Panc1 (cell line): ENCODE results near the gene AGBL1. TPM values are rescaled to one million over a fixed set of nuclear protein-coding genes. Genes with fewer than 3 reads are reported as not detected.

ENCODE experiments used
- ATAC-seq: fragments of 200-7000 bp; cut with Tn5 transposase; 2 replicates; pipeline ENCODE4 v1.9.1; 2020; ENCODE audit warnings: mild to moderate bottlenecking, moderate library complexity
- BruUV-seq: library from RNA; stranded (reverse); fragments of 400-500 nt; replicated peaks from 2 replicates; lab custom pipeline; 2021; lab: Mats Ljungman, UMichigan
- CTCF ChIA-PET: fragments of 300-600 bp; sonication (Branson Sonifier 250); formaldehyde crosslinking; loops from one replicate; lab custom pipeline; 2022; ENCODE audit warnings: antibody characterized with exemption; lab: Charles Lee
- POLR2A ChIA-PET: fragments of 300-600 bp; sonication (Branson Sonifier 250); formaldehyde crosslinking; loops from one replicate; lab custom pipeline; 2022; ENCODE audit warnings: antibody characterized with exemption; lab: Charles Lee
- DNase-seq: peaks from one replicate; pipeline ENCODE4 v3.0.0-alpha.2; 2010; ENCODE audit warnings: low read depth, low spot score
- H3K27ac ChIP-seq: 2 replicates; pipeline ENCODE4 v1.5.1; 2011; ENCODE audit warnings: mild to moderate bottlenecking, low read length, inconsistent platforms
- H3K27me3 ChIP-seq: fragments of 200-500 bp; sonication (Bioruptor generic); 2 replicates; pipeline ENCODE4 v1.6.0; 2014; ENCODE audit warnings: low read length, inconsistent platforms; ENCODE audit not compliant: control insufficient read depth, insufficient read depth
- H3K36me3 ChIP-seq: fragments of 200-500 bp; sonication (Bioruptor generic); 2 replicates; pipeline ENCODE4 v1.5.1; 2014; ENCODE audit warnings: inconsistent platforms, mild to moderate bottlenecking, low read length, moderate library complexity; ENCODE audit not compliant: control insufficient read depth, insufficient read depth
- H3K4me1 ChIP-seq: 2 replicates; pipeline ENCODE4 v1.5.1; 2011; ENCODE audit warnings: inconsistent platforms, mild to moderate bottlenecking, low read length, moderate library complexity; ENCODE audit not compliant: control insufficient read depth, insufficient read depth
- H3K4me3 ChIP-seq, 2 experiments: 2 replicates each; pipeline ENCODE4 v1.5.1; 2011 to 2012; ENCODE audit warnings: low read depth in 2 of 2, low read length in 2 of 2, mild to moderate bottlenecking in 2 of 2, inconsistent platforms in 1 of 2, moderate library complexity in 1 of 2
- H3K9me3 ChIP-seq: fragments of 200-500 bp; sonication (Bioruptor generic); 2 replicates; pipeline ENCODE4 v1.5.1; 2014; ENCODE audit warnings: low read depth, mild to moderate bottlenecking, inconsistent platforms, low read length, moderate library complexity; ENCODE audit not compliant: control insufficient read depth, insufficient read depth
- POLR2AphosphoS5 ChIP-seq: IDR thresholded peaks from 2 replicates; pipeline ENCODE4 v1.6.1; 2012; ENCODE audit warnings: mild to moderate bottlenecking, low read depth, low read length, moderate library complexity
- SIN3A ChIP-seq: IDR thresholded peaks from 2 replicates; pipeline ENCODE4 v1.6.1; 2012; ENCODE audit warnings: low read depth, mild to moderate bottlenecking, low read length, moderate library complexity, borderline replicate concordance; ENCODE audit not compliant: insufficient read depth
- TCF7L2 ChIP-seq: IDR thresholded peaks from 2 replicates; pipeline ENCODE4 v1.6.1; 2011; ENCODE audit warnings: mild to moderate bottlenecking, low read depth, low read length, inconsistent platforms
- in situ Hi-C: cut with HindIII; loops from 2 replicates; pipeline ENCODE4 v1.10.0; 2016; ENCODE audit warnings: low sequenced_read_pairs, low pct_unique_long_range_greater_than_20kb
- intact Hi-C: fragments of 100-400 bp; cut with micrococcal nuclease; formaldehyde crosslinking; loops from one replicate; pipeline ENCODE4 v1.10.0; 2022; ENCODE audit not compliant: unreplicated experiment
- total RNA-seq: library from RNA; stranded (reverse); gene quantifications from one replicate; pipeline ENCODE4 v1.2.1, GENCODE V29; 2021; ENCODE audit not compliant: unreplicated experiment
- TF ChIP-seq, protein P1 (sequence below): fragments of 450-650 bp; IDR thresholded peaks from 2 replicates; pipeline ENCODE4 v1.5.1; 2017; ENCODE audit warnings: mild to moderate bottlenecking
- TF ChIP-seq, protein P2 (sequence below), 2 experiments: IDR thresholded peaks; 2 replicates each; pipeline ENCODE4 v1.6.1; 2011 to 2012; ENCODE audit warnings: low read depth in 2 of 2, control low read depth in 1 of 2, low read length in 1 of 2, mild to moderate bottlenecking in 1 of 2, moderate library complexity in 1 of 2; ENCODE audit not compliant: insufficient read depth in 1 of 2

Gene AGBL1
- total RNA-seq, 1 experiment from 2014 or later, result not detected

DNA sequence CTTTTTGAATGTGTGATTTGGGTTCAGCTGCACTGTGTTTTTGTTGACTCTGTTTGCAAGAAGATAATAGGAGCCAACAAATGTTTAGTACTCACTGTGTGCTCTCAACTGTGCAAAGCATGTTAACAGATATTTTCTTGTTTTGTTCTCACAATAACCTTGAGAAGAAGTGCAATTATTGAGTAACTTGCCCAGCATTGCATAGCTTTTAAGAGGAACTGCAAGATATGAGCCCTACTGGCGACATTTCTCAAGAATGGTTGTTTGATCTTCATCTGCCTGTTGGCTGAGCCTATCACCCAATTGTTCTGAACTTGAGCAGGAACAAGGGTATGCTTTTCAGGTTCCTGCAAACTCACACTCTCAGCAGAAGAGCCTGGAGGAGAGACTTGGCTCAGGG, 43.4 kb upstream of the AGBL1 start:
- intact Hi-C loops (no loop called here), in situ Hi-C loops (no loop called here)
- H3K27ac ChIP-seq, result no peak overlapping the region
- H3K9me3 ChIP-seq, result no peaks in the 10 kb centered on the region
- no peaks in the 10 kb centered on the region for H3K36me3 ChIP-seq
- no peaks in the 10 kb centered on the region for H3K4me1 ChIP-seq
- peaks cover 2% of the 10 kb centered on the region; the same call in 1 of the 2 replicates for H3K27me3 ChIP-seq
- no peak overlapping the region for H3K4me3 ChIP-seq
- no TSS peak for BruUV-seq
- no peak for ATAC-seq
- CTCF ChIA-PET, result no interaction called here
- POLR2A ChIA-PET, result no interaction called here
- TF ChIP-seq, protein P1, sequence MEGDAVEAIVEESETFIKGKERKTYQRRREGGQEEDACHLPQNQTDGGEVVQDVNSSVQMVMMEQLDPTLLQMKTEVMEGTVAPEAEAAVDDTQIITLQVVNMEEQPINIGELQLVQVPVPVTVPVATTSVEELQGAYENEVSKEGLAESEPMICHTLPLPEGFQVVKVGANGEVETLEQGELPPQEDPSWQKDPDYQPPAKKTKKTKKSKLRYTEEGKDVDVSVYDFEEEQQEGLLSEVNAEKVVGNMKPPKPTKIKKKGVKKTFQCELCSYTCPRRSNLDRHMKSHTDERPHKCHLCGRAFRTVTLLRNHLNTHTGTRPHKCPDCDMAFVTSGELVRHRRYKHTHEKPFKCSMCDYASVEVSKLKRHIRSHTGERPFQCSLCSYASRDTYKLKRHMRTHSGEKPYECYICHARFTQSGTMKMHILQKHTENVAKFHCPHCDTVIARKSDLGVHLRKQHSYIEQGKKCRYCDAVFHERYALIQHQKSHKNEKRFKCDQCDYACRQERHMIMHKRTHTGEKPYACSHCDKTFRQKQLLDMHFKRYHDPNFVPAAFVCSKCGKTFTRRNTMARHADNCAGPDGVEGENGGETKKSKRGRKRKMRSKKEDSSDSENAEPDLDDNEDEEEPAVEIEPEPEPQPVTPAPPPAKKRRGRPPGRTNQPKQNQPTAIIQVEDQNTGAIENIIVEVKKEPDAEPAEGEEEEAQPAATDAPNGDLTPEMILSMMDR, result no peak
- TF ChIP-seq POLR2AphosphoS5 (no peak), TCF7L2 (no peak), SIN3A (no peak)
- TF ChIP-seq, protein P2, sequence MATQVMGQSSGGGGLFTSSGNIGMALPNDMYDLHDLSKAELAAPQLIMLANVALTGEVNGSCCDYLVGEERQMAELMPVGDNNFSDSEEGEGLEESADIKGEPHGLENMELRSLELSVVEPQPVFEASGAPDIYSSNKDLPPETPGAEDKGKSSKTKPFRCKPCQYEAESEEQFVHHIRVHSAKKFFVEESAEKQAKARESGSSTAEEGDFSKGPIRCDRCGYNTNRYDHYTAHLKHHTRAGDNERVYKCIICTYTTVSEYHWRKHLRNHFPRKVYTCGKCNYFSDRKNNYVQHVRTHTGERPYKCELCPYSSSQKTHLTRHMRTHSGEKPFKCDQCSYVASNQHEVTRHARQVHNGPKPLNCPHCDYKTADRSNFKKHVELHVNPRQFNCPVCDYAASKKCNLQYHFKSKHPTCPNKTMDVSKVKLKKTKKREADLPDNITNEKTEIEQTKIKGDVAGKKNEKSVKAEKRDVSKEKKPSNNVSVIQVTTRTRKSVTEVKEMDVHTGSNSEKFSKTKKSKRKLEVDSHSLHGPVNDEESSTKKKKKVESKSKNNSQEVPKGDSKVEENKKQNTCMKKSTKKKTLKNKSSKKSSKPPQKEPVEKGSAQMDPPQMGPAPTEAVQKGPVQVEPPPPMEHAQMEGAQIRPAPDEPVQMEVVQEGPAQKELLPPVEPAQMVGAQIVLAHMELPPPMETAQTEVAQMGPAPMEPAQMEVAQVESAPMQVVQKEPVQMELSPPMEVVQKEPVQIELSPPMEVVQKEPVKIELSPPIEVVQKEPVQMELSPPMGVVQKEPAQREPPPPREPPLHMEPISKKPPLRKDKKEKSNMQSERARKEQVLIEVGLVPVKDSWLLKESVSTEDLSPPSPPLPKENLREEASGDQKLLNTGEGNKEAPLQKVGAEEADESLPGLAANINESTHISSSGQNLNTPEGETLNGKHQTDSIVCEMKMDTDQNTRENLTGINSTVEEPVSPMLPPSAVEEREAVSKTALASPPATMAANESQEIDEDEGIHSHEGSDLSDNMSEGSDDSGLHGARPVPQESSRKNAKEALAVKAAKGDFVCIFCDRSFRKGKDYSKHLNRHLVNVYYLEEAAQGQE (IDR thresholded peaks at IDR 0.05; ENCODE audit: insufficient read depth in 1 of 2, low read depth in 2 of 2, low read length in 1 of 2), result no peak
- no peak for DNase-seq

DNA sequence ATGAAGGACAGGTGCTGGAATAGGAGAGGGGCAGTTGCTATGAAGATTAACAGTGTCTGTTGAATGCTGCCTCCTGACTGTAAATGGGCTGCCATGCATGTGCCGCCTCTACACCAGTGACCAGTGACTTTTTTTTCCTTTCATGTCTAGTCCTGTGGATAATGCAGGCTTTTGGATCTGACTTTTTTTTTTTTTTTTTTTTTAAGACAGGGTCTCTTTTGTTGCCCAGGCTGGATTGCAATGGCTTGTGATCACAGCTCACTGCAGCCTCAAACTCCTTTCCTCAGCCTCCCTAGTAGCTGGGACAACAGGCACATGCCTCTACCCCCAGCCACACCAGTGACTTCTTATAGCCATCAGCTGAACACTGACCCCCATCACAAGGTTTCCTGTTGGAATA, 41.2 kb upstream of the AGBL1 start:
- no peaks in the 10 kb centered on the region for H3K36me3 ChIP-seq
- ChIA-PET POLR2A (interaction anchor here (0.6 kb wide), 1 partner anchor 177 kb away, joined by 8 read pairs; no protein-coding TSS in a partner anchor), CTCF (no interaction called here)
- in situ Hi-C loops, result no loop called here
- no peak overlapping the region for H3K4me3 ChIP-seq
- intact Hi-C loops, result no loop called here
- DNase-seq (no peak), ATAC-seq (no peak)
- BruUV-seq, result no TSS peak
- TF ChIP-seq, protein P2 (IDR thresholded peaks at IDR 0.05; ENCODE audit: insufficient read depth in 1 of 2, low read depth in 2 of 2, low read length in 1 of 2), result no peak
- TF ChIP-seq, protein P1, result no peak
- TF ChIP-seq TCF7L2 (no peak), SIN3A (no peak), POLR2AphosphoS5 (no peak)
- H3K4me1 ChIP-seq, result no peaks in the 10 kb centered on the region
- no peaks in the 10 kb centered on the region for H3K9me3 ChIP-seq
- H3K27me3 ChIP-seq, result peaks cover 4% of the 10 kb centered on the region; the same call in 1 of the 2 replicates
- H3K27ac ChIP-seq, result no peak overlapping the region
